GM06990 (cell line): Measurements from ENCODE around the gene NDUFS8.

Experiments
- DNase-seq: peaks from one replicate; pipeline ENCODE4 v3.0.0-alpha.2; 2011; ENCODE audit not compliant: insufficient read length; ENCODE audit errors: extremely low read depth
- H3K27me3 ChIP-seq: replicated peaks from 2 replicates; pipeline ENCODE4 v1.6.0; 2011; ENCODE audit warnings: low read length; ENCODE audit not compliant: control insufficient read depth, insufficient read depth
- H3K36me3 ChIP-seq: 2 replicates; pipeline ENCODE4 v1.5.1; 2011; ENCODE audit warnings: low read length; ENCODE audit not compliant: control insufficient read depth, insufficient read depth
- H3K4me3 ChIP-seq: replicated peaks from 2 replicates; pipeline ENCODE4 v1.5.1; 2011; ENCODE audit warnings: low read depth, mild to moderate bottlenecking, control low read depth, low read length
- TF ChIP-seq, protein P1 (sequence below): IDR thresholded peaks from 2 replicates; pipeline ENCODE4 v1.5.1; 2011; ENCODE audit warnings: low read length, control low read depth, mild to moderate bottlenecking, inconsistent platforms; ENCODE audit not compliant: insufficient read depth, poor library complexity, severe bottlenecking

NDUFS8 gene

DNA sequence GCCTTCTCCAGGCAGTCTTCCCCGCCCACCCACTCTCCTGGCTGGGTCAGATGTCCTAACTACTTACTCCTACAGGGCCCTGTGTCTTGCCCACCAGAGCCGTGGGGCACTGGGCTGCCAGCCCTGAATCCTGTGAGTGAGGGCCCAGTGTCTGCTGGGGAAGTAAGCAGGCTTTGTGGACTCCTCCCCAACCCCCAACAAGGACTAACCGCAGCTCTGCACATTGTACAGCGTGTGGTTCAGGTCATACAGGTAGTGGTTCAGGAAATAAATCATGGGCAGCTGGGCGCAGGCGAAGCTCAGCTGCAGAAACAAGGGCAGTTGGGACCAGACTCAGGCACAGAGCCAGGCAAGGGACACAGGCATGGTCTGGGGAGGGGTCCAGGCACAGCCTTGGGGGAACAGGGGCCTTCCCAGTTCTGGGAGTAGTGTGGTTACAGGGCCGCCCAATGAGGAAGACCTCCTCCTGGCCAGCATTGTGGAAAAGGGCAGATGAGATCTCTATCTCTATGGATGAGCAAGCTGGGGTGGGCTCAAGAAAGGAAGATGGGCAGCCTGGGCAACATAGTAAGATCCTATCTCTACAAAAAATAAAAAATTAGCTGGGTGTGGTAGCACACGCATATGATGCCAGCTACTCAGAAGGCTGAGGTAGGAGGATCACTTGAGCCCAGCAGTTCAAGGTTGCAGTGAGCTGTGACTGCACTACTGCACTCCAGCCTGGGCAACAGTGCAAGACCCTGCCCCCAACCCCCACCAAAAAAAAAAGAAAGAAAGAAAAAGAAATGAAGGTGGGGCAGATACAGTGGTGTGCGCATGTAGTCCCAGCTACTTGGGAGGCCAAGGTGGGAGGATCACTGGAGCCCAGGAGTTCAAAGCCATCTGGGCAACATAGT lies 32.1 kb upstream of the NDUFS8 start:
- Histone ChIP-seq H3K27me3 (no peaks in the 10 kb centered on the region), H3K36me3 (peaks cover 14% of the 10 kb centered on the region), H3K4me3 (no peak overlapping the region)
- TF ChIP-seq, protein P1, sequence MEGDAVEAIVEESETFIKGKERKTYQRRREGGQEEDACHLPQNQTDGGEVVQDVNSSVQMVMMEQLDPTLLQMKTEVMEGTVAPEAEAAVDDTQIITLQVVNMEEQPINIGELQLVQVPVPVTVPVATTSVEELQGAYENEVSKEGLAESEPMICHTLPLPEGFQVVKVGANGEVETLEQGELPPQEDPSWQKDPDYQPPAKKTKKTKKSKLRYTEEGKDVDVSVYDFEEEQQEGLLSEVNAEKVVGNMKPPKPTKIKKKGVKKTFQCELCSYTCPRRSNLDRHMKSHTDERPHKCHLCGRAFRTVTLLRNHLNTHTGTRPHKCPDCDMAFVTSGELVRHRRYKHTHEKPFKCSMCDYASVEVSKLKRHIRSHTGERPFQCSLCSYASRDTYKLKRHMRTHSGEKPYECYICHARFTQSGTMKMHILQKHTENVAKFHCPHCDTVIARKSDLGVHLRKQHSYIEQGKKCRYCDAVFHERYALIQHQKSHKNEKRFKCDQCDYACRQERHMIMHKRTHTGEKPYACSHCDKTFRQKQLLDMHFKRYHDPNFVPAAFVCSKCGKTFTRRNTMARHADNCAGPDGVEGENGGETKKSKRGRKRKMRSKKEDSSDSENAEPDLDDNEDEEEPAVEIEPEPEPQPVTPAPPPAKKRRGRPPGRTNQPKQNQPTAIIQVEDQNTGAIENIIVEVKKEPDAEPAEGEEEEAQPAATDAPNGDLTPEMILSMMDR = no peak
- DNase-seq = no peak

DNA sequence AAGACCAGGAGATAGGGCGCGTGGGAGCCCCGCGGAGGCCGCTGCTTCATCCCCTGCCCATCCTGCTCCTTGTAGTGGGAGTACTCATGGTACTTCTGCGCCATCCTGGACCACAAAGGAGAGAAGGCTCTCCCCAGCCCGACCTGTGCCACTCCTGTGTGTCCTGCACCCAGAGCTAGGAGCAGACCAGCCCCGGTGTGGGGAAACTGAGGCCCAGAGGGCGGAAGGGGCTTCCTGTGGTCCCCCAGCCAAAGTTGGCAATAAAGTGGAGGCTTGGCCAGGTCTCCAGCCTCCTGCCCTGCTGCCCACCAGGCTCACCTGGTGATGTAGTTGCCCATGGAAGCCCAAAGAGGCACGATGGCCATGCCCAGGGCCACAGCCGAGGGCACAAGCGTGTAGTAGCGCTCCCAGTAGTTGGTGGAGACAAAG lies 31.3 kb upstream of the NDUFS8 start:
- Histone ChIP-seq H3K4me3 (no peak overlapping the region), H3K36me3 (peaks cover 14% of the 10 kb centered on the region), H3K27me3 (no peaks in the 10 kb centered on the region)
- DNase-seq = no peak
- TF ChIP-seq, protein P1 = no peak

DNA sequence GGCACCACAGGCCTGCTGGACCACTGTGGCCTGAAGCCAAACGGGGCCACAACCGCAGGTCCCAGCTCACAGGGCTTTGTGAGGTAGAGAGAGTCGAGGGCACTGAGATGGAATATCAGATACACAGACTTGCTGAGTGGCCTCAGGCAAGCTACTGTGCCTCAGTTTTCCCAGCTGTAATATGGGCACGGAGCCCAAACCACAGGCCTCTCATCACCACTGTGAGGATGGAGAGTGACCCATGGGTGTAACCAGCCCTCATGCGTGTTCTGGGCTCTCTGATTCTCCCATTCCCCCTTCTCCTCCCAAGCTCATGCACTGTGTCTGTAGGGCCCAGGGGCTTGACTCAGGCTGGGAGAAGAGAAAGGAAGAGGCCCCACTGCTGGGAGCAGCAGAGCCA lies 30.8 kb upstream of the NDUFS8 start:
- no peak for DNase-seq
- H3K27me3 ChIP-seq = no peaks in the 10 kb centered on the region
- no peak overlapping the region for H3K4me3 ChIP-seq
- H3K36me3 ChIP-seq = peaks cover 14% of the 10 kb centered on the region
- TF ChIP-seq, protein P1 = no peak

DNA sequence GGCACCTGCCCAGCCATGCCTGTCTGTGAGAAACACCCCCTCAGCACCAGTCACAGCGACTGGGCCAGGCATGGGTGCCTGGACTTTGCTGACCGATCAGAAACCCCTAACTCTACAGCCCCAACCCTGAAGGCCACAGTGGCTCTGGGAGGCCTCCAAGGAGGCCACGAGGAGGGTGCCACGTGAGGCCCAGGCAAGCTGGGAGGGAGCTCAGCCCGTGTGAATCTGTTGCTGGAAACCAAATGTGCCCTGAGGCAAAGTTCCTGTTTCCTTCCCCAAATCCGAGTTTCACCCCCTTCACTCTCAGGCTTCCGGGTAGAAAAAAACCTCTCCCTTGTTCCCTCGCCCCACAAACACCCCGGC lies 27.9 kb upstream of the NDUFS8 start:
- no peaks in the 10 kb centered on the region for H3K27me3 ChIP-seq
- TF ChIP-seq, protein P1 = no peak
- peak; percentile 70 for DNase-seq
- H3K4me3 ChIP-seq = peak overlapping the region; percentile 67
- peaks cover 5% of the 10 kb centered on the region for H3K36me3 ChIP-seq

DNA sequence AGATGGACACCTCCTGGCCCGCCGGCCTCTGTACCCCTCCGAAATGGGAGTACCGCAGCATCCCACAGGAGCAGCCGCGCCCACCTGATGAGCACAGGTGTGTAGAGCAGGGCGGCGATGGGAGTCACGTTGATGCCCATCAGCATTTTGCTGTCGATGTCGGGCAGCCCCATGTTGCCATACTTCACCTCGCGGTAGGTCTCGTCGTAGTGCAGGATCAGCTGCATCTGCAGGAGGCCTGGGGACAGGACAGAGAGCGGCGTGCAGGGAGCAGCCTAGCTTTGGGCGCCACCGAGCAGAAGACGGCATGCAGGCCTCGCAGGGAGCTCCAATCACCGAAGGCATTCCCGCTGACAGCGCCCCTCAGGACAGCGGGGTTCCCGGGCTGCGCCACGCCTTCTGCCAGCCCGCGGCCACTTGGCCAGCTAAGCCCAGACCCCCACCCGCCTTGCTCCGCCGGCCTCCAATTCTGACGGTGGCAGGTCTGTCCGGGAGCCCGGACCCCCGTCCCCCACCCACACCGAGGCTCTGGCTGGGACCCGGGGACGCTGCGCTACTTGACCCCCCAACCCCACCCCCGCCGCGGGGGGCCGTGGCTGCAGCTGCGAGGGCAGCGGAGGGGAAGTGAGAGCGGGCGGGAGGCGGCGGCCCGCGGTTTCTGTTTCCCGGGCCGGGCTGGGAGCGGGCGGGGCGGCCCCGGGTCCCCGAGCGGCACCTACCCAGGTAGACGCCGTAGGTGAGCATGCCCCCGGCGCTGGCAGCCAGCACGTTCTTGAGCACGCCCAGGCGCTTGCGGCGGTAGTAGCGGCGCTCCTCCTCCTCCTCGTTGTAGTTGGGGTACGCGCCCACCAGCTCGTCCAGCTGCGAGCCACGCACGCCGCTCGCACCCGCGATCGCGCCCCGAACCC lies 27.3 kb upstream of the NDUFS8 start:
- Histone ChIP-seq H3K27me3 (no peaks in the 10 kb centered on the region), H3K4me3 (peak overlapping the region; percentile 67), H3K36me3 (peaks cover 2% of the 10 kb centered on the region)
- TF ChIP-seq, protein P1 = no peak
- DNase-seq = peak; percentile 74
